SHP77 treated with DMSO at 0.1 percent for 48 hours (cell line): ENCODE measurements around the gene ODAM.
"Not testable (repeated sequence)": the region's sequence is repeated elsewhere in the genome, so short reads cannot be mapped to it uniquely, and the experiment has no call there.

Source experiments
- DNase-seq: peaks from one replicate; lab custom pipeline; 2025; lab: John Stamatoyannopoulos, UW

Gene ODAM

DNA sequence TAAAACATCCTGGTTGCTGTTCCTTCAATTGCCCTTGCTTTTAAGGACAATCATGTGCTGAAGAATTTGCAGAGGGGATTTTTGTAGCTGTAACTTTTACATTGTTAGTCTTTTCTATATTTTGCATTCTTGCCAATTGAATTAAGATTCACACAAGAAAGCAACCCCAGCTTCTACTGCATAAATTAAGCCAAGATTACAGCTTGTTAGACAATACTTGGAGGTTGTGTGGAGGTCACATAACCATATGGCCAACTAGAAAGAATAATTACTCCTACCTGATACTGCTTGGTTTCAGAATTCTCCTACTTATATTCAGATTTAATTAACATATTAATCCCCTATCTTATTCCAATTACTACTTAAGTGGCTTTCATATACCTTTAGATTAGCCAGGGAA is 26.3 kb downstream of the ODAM start:
- DNase-seq, result not testable (repeated sequence)

DNA sequence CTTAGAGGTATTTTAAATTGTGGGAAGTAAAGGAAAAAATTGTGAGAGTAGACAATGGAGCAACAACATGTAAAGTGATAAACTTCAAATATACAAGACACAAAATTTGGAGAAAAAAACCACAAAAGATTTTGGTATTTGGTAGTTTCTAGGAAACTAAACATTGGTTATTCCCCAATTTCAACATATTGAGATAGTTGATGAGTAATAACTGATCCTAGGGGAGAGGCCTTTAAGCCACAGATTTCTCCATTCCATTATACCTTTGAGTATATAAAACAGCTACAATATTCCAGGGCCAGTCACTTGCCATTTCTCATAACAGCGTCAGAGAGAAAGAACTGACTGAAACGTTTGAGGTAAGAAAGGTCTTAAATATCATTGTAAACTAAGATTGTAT is 30.3 kb downstream of the ODAM start, which contains the start of gene FDCSP:
TSS of gene FDCSP (plus strand) at position 301 of the 400 bp plus-strand sequence. CDS start 5,071 bp downstream, outside the sequence.
- no peak for DNase-seq

GRCh38 chr4:70236125-70236524 is 40.6 kb downstream of the ODAM start:
- no peak for DNase-seq

- DNase-seq, result no peak
These were observed 43.8 kb downstream of the ODAM start for GRCh38 chr4:70239131-70239883.

- DNase-seq, result no peak
These were observed 44.5 kb downstream of the ODAM start for GRCh38 chr4:70239884-70240591.

DNA sequence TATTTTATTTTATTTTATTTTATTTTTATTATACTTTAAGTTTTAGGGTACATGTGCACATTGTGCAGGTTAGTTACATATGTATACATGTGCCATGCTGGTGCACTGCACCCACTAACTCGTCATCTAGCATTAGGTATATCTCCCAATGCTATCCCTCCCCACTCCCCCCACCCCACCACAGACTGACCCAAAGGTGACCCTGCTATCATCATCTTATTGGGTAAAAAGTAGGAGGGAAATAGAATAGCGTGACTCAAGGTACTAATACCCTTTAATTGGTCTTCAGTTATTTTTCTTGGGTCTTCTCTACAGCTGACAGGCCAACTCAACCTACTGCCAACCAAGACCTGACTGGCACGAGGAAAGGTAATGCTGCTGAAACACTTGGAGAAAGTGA is 46.8 kb downstream of the ODAM start, which contains the start of gene CSN3:
TSS of gene CSN3 (plus strand) at position 301 of the 400 bp plus-strand sequence. CDS start 2,223 bp downstream, outside the sequence.
- DNase-seq, result not testable (repeated sequence)

GRCh38 chr4:70243091-70243490 is 47.6 kb downstream of the ODAM start:
- DNase-seq, result no peak

DNA sequence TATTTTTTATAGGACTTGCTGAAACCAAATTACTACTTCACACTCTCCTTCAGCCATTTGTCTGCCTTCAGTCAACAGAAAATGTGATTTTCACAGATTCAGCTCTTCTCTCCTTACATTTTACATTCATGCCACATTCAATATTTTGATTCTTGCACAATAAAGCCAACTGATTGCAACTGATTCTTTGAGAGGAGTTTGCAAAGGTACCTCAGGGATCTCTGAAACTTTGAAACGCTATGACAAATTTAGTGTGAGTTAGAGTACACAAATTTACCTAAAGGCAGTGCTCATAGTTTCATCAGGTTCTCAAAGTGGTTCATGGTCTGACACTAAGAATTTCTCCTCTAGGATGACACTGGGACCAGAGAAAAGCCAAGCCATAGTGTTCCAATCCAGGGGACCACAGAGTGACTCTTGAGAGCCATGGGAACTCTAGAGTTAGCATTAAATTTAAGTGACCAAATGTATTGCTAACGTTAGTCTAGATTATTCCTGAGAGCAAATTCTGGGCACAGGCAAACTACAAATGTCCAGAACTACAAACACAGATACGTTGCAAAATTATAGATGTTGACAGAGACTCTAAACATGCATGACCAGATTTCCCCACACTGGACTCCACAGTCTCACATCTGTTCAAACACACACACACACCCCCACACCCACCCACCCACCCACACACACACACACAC is 55.9 kb downstream of the ODAM start:
- DNase-seq, result no peak

GRCh38 chr4:70251945-70252277 is 56.4 kb downstream of the ODAM start:
- no peak for DNase-seq
